Parietal lobe (tissue), 1 donor: ENCODE results near the gene DSC2. TPM values are rescaled to one million over a fixed set of nuclear protein-coding genes. Genes with fewer than 3 reads are reported as not detected.

Source experiments
- total RNA-seq: library from RNA; depleted of rRNA; stranded (reverse); fragments of >200 nt; gene quantifications from one replicate; pipeline ENCODE4 v1.2.3, GENCODE V29; 2014

The DSC2 gene
- 4.1 TPM for total RNA-seq

DNA sequence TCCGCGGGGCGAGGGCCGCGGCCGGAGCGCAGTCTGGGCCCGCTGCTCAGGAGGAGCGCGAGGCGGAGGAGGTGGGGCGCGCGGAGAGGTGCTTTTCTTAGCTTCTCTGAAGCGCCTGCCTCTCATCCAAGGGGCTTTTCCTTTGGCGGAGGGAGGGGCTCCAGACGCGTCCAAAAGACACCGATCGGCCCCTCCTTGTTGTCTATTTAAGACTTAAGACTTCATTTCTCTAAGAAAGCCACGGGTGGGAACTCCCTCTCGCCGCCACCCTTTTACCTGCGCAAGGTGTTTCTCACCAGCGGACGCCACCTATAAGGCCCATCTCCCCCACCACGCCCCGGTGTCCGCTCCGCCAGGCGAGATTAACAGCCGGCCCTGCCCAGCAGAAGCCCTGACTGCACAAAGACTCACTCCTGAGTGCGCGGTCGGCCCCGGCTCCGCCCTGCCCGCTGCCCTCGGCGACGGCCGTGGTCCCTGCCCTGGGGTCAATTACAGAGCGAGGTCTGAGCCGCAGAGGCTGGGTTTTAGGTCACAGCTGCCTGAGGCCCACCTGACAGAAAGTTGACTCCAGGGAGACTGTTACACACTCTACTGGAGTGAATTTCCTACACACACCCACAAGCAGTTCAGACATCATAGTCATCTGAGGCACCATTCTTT is at the start of gene DSC2:
TSS of gene DSC2 (minus strand) at position 397 of the 660 bp plus-strand sequence. CDS start 450 bp downstream, outside the sequence.

DNA sequence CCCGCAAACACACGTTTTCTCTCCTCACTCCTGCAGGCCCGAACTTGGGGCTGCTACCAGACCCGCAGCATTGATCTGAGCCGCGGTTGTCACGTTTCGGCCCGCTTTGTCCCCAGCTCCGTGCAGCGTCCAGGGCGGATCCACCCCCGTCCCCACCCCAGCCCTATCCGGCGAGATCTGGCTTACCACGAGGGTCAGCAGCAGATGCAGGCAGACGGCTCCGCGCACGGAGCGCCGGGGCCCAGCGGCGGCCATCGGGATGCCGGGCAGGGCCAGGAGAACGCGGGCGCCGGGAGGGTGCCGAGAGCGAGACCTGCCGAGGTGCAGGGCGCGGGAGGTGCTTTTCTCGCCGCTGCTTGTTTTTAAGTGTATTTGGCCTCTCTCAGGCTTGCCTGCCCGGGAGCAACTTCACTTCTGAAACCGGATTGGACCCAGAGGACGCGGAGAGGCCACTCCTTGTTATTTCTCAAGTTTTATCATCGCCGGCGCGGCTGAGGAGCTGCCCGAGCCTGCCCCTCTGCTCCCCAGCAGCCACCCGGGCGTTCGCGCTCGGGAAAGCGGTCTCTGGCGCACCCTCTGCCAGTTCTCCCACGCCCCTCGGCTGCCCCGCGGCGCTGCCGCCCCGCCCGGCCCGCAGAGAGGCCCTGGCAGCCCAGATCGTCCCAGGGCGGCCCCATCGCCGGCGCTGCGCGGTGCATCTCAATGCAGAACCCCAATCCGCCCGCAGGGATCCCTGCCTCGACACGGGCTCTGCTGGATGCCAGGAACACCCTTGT is 59.6 kb downstream of the DSC2 start, which contains the start of gene DSC3:
TSS of gene DSC3 (minus strand) at position 337 of the 776 bp plus-strand sequence. CDS start at position 255, 82 bp downstream.

Other genes with a start within 250 kb of the DSC2 start
- 0.31 TPM for gene DSC3, start 59.7 kb downstream of the DSC2 start, total RNA-seq
- not detected for gene DSC1, start 60.4 kb upstream of the DSC2 start, total RNA-seq
- not detected for gene DSG1, start 215.7 kb upstream of the DSC2 start, total RNA-seq